Uterus (tissue), 4 donors: Measurements from ENCODE around the gene MXD4. TPM values are rescaled to one million over a fixed set of nuclear protein-coding genes. Genes with fewer than 3 reads are reported as not detected.
A peak's percentile ranks its signal among the peaks of the same experiment; 100 is the strongest.

ENCODE experiments used
- DNase-seq, 2 donors: peaks; one replicate each; pipeline ENCODE4 v3.0.0-alpha.2; 2019 to 2020
- H3K27ac ChIP-seq, 2 donors: fragments of 200-600 bp; sonication (generic); 1 replicate in 1 of 2; 2 replicates in 1 of 2; pipeline ENCODE4 v1.5.1; 2016 to 2018
- H3K27me3 ChIP-seq, 2 donors: fragments of 200-600 bp; sonication (generic); one replicate each; pipeline ENCODE4 v1.5.1; 2018 to 2019; ENCODE audit warnings: control low read depth in 1 of 2
- H3K36me3 ChIP-seq, 2 donors: fragments of 200-600 bp; sonication (generic); one replicate each; pipeline ENCODE4 v1.5.1; 2019; ENCODE audit warnings: control low read depth in 1 of 2
- H3K4me1 ChIP-seq, 2 donors: fragments of 200-600 bp; sonication (generic); one replicate each; pipeline ENCODE4 v1.5.1; 2018 to 2019; ENCODE audit warnings: control low read depth in 1 of 2
- H3K4me3 ChIP-seq, 2 donors: fragments of 200-600 bp; sonication (generic); 1 replicate in 1 of 2; 2 replicates in 1 of 2; pipeline ENCODE4 v1.5.1; 2018 to 2019; ENCODE audit warnings: mild to moderate bottlenecking in 1 of 2
- H3K9me3 ChIP-seq, 2 donors: fragments of 200-600 bp; sonication (generic); one replicate each; pipeline ENCODE4 v1.5.1; 2019; ENCODE audit warnings: control low read depth in 1 of 2
- POLR2A ChIP-seq, 2 donors: fragments of 450-650 bp; IDR thresholded peaks; one replicate each; pipeline ENCODE4 v1.6.1; 2016; ENCODE audit warnings: antibody characterized with exemption in 2 of 2, mild to moderate bottlenecking in 1 of 2, moderate library complexity in 1 of 2
- intact Hi-C: fragments of 100-400 bp; cut with DNase I; formaldehyde crosslinking; loops from one replicate; pipeline ENCODE4 v1.15.1; 2023; ENCODE audit warnings: low total_unique reads
- total RNA-seq, 4 donors: library from RNA; depleted of rRNA in 3 of 4; stranded (reverse); fragments of >200 nt in 3 of 4; gene quantifications; one replicate each; pipeline versions ENCODE4 v1.1.0 to v1.2.4, GENCODE V29; 2014 to 2023
- TF ChIP-seq, protein P1 (sequence below), 4 experiments: fragments of 200-600 bp in 2 of 4; fragments of 450-650 bp in 2 of 4; sonication (generic) in 2 of 4; IDR thresholded peaks; one replicate each; pipeline ENCODE4 v1.5.1; 2016 to 2019; ENCODE audit warnings: antibody characterized with exemption in 4 of 4, mild to moderate bottlenecking in 2 of 4, moderate library complexity in 1 of 4
- donor health status: DM: yes; HTN: yes; CAD: no.

MXD4 gene
- total RNA-seq, 4 donors from 2014 or later: 15.4 to 53.1 (median 31.8) TPM

DNA sequence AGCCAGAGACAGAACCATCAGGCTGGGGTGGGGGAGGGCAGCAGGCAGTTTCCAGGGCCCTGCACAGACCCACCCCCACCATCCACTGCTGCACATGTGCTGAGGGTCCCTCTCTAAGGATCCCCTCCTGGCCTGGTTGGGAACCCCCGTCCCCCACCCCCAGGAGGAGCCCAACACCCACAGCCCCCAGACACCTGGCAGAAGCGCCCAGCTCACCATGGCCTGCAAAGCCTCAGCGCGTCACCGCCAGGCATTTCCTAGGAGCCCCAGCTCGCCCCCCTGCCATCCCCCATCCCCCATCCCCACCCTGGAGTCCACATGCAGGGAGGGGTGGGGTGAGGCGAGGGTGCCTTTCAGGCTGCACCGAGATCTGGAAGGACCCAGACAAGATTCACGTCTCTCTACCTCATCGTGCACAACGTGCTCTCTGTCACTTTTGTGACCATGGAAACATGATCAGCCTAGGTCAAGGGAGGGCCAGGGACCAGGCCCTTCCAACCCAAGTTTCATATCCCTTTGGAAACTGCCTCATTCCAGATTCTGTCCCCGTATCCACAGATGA lies 9.3 kb downstream of the MXD4 start:
- Histone ChIP-seq H3K9me3 (no peaks in the 10 kb centered on the region), H3K36me3 (no peaks in the 10 kb centered on the region), H3K27ac (no peak overlapping the region), H3K4me1 (peaks cover 9 to 29% of the 10 kb centered on the region in 2 donors), H3K27me3 (no peaks in the 10 kb centered on the region), H3K4me3 (no peak overlapping the region)
- no peak for DNase-seq
- TF ChIP-seq, protein P1, sequence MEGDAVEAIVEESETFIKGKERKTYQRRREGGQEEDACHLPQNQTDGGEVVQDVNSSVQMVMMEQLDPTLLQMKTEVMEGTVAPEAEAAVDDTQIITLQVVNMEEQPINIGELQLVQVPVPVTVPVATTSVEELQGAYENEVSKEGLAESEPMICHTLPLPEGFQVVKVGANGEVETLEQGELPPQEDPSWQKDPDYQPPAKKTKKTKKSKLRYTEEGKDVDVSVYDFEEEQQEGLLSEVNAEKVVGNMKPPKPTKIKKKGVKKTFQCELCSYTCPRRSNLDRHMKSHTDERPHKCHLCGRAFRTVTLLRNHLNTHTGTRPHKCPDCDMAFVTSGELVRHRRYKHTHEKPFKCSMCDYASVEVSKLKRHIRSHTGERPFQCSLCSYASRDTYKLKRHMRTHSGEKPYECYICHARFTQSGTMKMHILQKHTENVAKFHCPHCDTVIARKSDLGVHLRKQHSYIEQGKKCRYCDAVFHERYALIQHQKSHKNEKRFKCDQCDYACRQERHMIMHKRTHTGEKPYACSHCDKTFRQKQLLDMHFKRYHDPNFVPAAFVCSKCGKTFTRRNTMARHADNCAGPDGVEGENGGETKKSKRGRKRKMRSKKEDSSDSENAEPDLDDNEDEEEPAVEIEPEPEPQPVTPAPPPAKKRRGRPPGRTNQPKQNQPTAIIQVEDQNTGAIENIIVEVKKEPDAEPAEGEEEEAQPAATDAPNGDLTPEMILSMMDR (IDR thresholded peaks at IDR 0.05): no peak
- TF ChIP-seq POLR2A (IDR thresholded peaks at IDR 0.05): no peak
- intact Hi-C loops: no loop called here

DNA sequence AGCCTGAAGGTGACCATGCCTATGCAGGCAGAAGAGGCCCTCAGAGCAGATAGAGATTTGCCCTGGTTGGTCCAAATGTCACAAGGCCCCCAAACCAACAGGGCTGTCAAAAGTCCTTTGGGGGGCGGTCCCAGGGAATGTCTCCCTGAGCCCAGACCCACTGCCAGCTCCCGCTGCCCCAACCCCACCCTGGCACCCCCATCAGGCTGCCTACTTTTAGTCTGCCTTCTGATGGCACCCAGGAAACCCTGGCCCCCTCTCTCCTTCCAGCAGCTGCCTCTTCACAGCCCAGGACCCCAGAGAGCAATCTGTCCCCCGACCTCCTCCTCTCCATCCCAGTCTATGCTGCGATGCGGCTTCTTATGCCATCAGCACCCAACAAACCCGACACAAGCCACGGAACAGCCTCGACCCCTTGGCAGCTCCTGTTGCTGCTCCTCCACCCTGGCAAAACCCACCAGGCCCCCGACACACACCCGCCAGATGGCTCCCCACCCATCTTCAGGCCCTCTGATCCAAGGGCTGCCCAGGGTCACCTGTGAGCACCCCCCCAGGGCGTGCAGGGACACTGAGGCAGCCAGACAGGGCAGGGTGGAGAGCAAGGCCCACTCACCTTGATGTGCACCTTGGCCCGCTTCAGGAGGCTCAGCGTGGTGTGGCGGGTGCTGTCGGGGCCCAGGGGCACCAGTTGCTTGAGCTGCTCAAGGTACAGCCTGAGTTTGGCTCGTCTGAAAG lies 9.9 kb downstream of the MXD4 start:
- H3K36me3 ChIP-seq: no peaks in the 10 kb centered on the region
- H3K27ac ChIP-seq: no peak overlapping the region
- H3K27me3 ChIP-seq: no peaks in the 10 kb centered on the region
- H3K9me3 ChIP-seq: no peaks in the 10 kb centered on the region
- DNase-seq: no peak
- TF ChIP-seq, protein P1 (IDR thresholded peaks at IDR 0.05): no peak
- TF ChIP-seq POLR2A (IDR thresholded peaks at IDR 0.05): no peak
- H3K4me1 ChIP-seq: peaks cover 9 to 22% of the 10 kb centered on the region in 2 donors
- intact Hi-C loops: no loop called here
- no peak overlapping the region for H3K4me3 ChIP-seq

DNA sequence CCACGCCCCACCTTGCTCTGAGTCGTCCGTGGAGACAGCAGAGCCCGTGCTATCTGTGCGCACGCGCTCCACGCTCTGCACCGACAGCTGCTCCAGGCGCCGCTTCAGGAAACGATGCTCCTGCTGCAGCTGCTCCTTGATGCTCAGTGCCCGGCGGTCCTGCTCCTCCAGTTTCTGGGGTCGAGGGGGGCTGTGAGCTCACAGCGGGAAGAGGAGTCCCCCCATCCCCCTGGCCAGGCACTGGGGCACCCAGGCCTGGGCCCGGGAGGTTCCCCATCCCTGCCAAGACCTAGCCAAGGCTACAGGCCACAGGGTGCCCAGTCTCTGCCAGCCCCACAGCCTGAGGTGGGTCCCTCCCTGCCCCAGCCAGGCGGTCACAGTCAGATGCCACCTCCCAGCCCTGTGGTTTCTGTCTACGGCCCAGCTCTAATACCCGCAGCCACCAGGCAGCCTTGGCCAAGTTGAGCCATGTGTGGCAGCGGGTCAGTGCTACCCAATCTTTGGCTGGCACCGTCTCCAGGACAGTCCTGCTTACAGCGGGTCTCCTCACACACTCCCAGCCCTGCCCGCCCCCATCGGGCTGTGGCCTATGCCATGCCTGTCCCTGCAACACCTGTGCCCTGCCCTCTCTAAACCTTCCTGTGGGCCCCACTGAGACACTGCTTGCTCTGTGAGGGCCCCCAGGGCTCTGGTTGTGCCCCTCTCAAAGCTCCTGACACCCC lies 10.7 kb downstream of the MXD4 start:
- no peak overlapping the region for H3K4me3 ChIP-seq
- no peaks in the 10 kb centered on the region for H3K9me3 ChIP-seq
- H3K4me1 ChIP-seq: peaks cover 4 to 15% of the 10 kb centered on the region in 2 donors
- no peak overlapping the region for H3K27ac ChIP-seq
- TF ChIP-seq POLR2A (IDR thresholded peaks at IDR 0.05): no peak
- TF ChIP-seq, protein P1 (IDR thresholded peaks at IDR 0.05): no peak
- intact Hi-C loops: no loop called here
- peak in 1 of 2 donors; percentile 13 for DNase-seq
- H3K36me3 ChIP-seq: no peaks in the 10 kb centered on the region
- no peaks in the 10 kb centered on the region for H3K27me3 ChIP-seq

DNA sequence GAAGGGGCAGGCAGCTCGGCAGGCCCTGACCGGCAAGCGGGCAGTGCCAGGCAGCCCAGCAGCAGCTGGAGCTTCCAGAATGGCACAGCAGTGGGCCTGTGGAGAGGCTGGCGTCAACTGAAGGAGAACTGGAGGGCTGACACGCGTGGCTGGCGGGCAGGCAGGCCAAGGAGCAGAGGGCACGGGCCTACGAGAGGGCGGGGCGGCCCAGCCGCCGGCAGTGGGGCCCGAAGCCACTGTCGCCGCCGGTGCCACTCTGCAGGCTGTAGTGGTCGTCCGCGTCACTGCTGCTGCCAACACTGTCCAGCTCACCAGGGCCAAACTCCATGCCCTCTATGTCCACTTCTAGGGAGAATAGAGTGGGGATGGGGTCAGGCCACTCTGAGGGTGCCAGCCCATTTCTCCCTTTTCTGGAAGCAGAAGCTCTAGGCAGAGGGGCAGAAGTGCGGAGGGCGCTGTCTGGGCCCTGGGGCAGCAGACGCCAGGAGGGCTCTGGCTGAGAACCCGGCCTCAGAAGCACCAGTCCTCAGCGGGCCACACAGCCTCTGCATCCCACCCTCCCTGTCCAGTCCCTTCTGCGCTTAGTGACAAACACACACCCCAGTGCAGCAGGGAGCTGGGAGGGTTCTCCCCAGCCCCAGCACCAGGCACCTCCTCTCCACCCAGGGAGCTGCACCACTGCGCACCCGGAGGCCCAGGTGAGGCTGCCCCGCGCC lies 11.4 kb downstream of the MXD4 start:
- Histone ChIP-seq H3K27ac (no peak overlapping the region), H3K4me1 (peaks cover 0 to 11% of the 10 kb centered on the region in 2 donors), H3K36me3 (no peaks in the 10 kb centered on the region), H3K9me3 (no peaks in the 10 kb centered on the region), H3K27me3 (no peaks in the 10 kb centered on the region), H3K4me3 (no peak overlapping the region)
- intact Hi-C loops: no loop called here
- no peak for DNase-seq
- TF ChIP-seq, protein P1 (IDR thresholded peaks at IDR 0.05): no peak
- no peak for TF ChIP-seq POLR2A (IDR thresholded peaks at IDR 0.05)
